ENCODE measurements around the gene LRRTM4. TPM values are rescaled to one million over a fixed set of nuclear protein-coding genes. Genes with fewer than 3 reads are reported as not detected.

The LRRTM4 gene
- total and polyA plus RNA-seq, 2 donors from 2014 or later: 0.19 TPM; not detected in 1

GRCh38 chr2:77296791-77297190 is 225.4 kb downstream of the LRRTM4 start:
- H3K9me3 ChIP-seq (ENCODE audit: control insufficient read depth in 2 of 3, insufficient read depth in 1 of 3, low read length in 3 of 3): no peaks in the 10 kb centered on the region
- H3K27ac ChIP-seq (ENCODE audit: low read depth in 2 of 2, low read length in 2 of 2): no peak overlapping the region
- H3K27me3 ChIP-seq (ENCODE audit: control insufficient read depth, insufficient read depth, low read length): no peaks in the 10 kb centered on the region
- H3K36me3 ChIP-seq (ENCODE audit: control insufficient read depth in 2 of 3, insufficient read depth in 3 of 3, low read length in 3 of 3): no peaks in the 10 kb centered on the region
- H3K9ac ChIP-seq (ENCODE audit: low read length in 3 of 3): no peak overlapping the region
- DNase-seq (no peak), FAIRE-seq (no peak)
- intact Hi-C loops (cut with DNase I): no loop called here
- no peaks in the 10 kb centered on the region for H3K4me1 ChIP-seq (ENCODE audit: control insufficient read depth in 2 of 3, insufficient read depth in 2 of 3, low read depth in 1 of 3, low read length in 3 of 3)
- TF ChIP-seq, protein P1, sequence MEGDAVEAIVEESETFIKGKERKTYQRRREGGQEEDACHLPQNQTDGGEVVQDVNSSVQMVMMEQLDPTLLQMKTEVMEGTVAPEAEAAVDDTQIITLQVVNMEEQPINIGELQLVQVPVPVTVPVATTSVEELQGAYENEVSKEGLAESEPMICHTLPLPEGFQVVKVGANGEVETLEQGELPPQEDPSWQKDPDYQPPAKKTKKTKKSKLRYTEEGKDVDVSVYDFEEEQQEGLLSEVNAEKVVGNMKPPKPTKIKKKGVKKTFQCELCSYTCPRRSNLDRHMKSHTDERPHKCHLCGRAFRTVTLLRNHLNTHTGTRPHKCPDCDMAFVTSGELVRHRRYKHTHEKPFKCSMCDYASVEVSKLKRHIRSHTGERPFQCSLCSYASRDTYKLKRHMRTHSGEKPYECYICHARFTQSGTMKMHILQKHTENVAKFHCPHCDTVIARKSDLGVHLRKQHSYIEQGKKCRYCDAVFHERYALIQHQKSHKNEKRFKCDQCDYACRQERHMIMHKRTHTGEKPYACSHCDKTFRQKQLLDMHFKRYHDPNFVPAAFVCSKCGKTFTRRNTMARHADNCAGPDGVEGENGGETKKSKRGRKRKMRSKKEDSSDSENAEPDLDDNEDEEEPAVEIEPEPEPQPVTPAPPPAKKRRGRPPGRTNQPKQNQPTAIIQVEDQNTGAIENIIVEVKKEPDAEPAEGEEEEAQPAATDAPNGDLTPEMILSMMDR (IDR thresholded peaks at IDR 0.05; ENCODE audit: borderline replicate concordance, extremely low read depth, insufficient read depth): no peak
- no peak overlapping the region for H3K4me3 ChIP-seq (ENCODE audit: low read length in 3 of 3)

DNA sequence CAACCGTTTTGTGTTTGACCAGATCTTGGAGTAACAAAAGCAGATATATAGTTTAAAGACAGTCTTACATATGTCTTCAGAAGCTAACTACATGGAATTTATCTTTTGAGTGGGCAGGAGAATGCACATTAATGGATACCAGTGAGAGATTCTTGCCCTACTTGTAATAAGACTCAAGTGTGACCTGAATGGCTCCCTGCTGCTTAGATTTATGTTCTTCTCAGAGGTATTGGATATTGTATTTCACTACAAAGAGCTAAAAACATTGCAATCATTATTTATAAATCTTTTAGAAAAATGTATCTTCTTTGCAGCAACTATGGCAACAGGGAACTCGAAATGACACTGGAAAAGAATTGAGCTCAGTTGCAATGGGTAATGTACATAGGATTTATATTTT is 227.7 kb downstream of the LRRTM4 start:
- Histone ChIP-seq H3K4me1 (ENCODE audit: control insufficient read depth in 2 of 3, insufficient read depth in 2 of 3, low read depth in 1 of 3, low read length in 3 of 3) (no peaks in the 10 kb centered on the region), H3K27me3 (ENCODE audit: control insufficient read depth, insufficient read depth, low read length) (no peaks in the 10 kb centered on the region), H3K27ac (ENCODE audit: low read depth in 2 of 2, low read length in 2 of 2) (no peak overlapping the region), H3K9ac (ENCODE audit: low read length in 3 of 3) (no peak overlapping the region), H3K4me3 (ENCODE audit: low read length in 3 of 3) (no peak overlapping the region), H3K9me3 (ENCODE audit: control insufficient read depth in 2 of 3, insufficient read depth in 1 of 3, low read length in 3 of 3) (no peaks in the 10 kb centered on the region), H3K36me3 (ENCODE audit: control insufficient read depth in 2 of 3, insufficient read depth in 3 of 3, low read length in 3 of 3) (no peaks in the 10 kb centered on the region)
- TF ChIP-seq, protein P1 (IDR thresholded peaks at IDR 0.05; ENCODE audit: borderline replicate concordance, extremely low read depth, insufficient read depth): no peak
- intact Hi-C loops (cut with DNase I): no loop called here
- no peak for DNase-seq
- no peak for FAIRE-seq

DNA sequence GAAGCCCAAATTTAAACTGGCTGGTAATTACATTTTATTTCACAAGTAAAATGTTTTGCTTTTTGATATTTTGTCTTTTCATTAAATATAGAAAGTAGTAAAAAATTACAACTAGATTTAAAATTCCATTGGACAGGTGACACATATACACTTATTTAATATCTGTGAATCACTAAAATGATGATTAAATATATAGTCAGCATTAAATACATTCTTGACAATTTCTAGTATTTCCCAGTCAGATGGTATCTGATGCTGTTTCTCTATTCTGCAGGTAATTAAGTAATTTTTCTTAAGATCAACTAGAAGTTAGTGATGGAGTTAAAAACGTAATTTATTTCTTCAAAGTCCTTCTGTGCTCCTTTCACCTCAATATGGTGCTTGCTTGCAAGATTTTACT is 237.8 kb downstream of the LRRTM4 start:
- H3K27me3 ChIP-seq (ENCODE audit: control insufficient read depth, insufficient read depth, low read length): no peaks in the 10 kb centered on the region
- H3K9ac ChIP-seq (ENCODE audit: low read length in 3 of 3): no peak overlapping the region
- no peaks in the 10 kb centered on the region for H3K36me3 ChIP-seq (ENCODE audit: control insufficient read depth in 2 of 3, insufficient read depth in 3 of 3, low read length in 3 of 3)
- intact Hi-C loops (cut with DNase I): no loop called here
- H3K9me3 ChIP-seq (ENCODE audit: control insufficient read depth in 2 of 3, insufficient read depth in 1 of 3, low read length in 3 of 3): no peaks in the 10 kb centered on the region
- TF ChIP-seq, protein P1 (IDR thresholded peaks at IDR 0.05; ENCODE audit: borderline replicate concordance, extremely low read depth, insufficient read depth): no peak
- FAIRE-seq (no peak), DNase-seq (no peak)
- H3K27ac ChIP-seq (ENCODE audit: low read depth in 2 of 2, low read length in 2 of 2): no peak overlapping the region
- no peaks in the 10 kb centered on the region for H3K4me1 ChIP-seq (ENCODE audit: control insufficient read depth in 2 of 3, insufficient read depth in 2 of 3, low read depth in 1 of 3, low read length in 3 of 3)
- H3K4me3 ChIP-seq (ENCODE audit: low read length in 3 of 3): no peak overlapping the region

DNA sequence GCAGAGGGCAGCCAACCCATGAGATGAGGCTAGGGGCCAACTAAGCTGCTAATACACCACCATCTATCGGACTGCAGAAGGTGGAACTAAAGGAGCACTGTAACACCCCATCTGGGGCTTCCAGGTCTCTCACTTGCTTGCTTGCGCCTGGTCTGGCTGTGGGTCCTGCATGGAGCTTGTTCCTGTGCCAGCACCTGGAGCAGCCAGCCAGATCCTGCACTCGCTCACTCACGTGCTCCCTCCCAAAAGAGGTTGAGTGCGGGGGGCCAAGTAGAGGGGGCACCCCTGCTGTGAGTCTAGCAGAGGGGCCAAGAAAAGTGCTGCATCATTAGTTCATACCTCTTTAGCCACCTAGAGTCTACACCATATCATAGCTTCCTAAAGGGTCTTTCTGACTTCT is 250.9 kb downstream of the LRRTM4 start:
- H3K27ac ChIP-seq (ENCODE audit: low read depth in 2 of 2, low read length in 2 of 2): no peak overlapping the region
- no peaks in the 10 kb centered on the region for H3K36me3 ChIP-seq (ENCODE audit: control insufficient read depth in 2 of 3, insufficient read depth in 3 of 3, low read length in 3 of 3)
- no peak overlapping the region for H3K4me3 ChIP-seq (ENCODE audit: low read length in 3 of 3)
- TF ChIP-seq, protein P1 (IDR thresholded peaks at IDR 0.05; ENCODE audit: borderline replicate concordance, extremely low read depth, insufficient read depth): no peak
- H3K27me3 ChIP-seq (ENCODE audit: control insufficient read depth, insufficient read depth, low read length): no peaks in the 10 kb centered on the region
- no peaks in the 10 kb centered on the region for H3K9me3 ChIP-seq (ENCODE audit: control insufficient read depth in 2 of 3, insufficient read depth in 1 of 3, low read length in 3 of 3)
- intact Hi-C loops (cut with DNase I): no loop called here
- DNase-seq (peak in 1 of 5 donors; percentile 44), FAIRE-seq (no peak)
- no peaks in the 10 kb centered on the region for H3K4me1 ChIP-seq (ENCODE audit: control insufficient read depth in 2 of 3, insufficient read depth in 2 of 3, low read depth in 1 of 3, low read length in 3 of 3)
- no peak overlapping the region for H3K9ac ChIP-seq (ENCODE audit: low read length in 3 of 3)
